ENCODE data around the gene PHLDA2. TPM values are rescaled to one million over a fixed set of nuclear protein-coding genes. Genes with fewer than 3 reads are reported as not detected.

Gene PHLDA2
- total and polyA plus RNA-seq, 3 experiments from 2014 or later: 1.3 to 2.9 (median 2.1) TPM

DNA sequence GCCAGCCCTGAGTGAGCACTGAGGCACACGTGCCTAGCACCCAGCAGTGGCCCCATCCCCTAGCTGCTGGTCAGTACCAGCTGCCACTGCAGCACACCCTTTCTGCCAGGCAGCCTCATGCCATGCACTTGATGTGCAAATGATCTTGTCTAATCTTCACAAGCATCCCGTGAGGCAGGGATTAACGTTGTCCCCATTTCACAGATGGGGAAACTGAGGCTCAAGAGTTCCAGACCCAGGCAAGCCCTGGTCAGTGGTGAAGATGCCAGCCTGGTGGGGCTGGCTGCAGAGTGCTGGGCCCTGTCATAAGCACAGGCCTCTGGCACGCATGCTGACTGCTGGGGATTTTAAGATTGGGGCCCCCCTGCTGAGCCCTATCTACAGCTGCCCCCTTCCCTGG lies 35.3 kb downstream of the PHLDA2 start:
- no peak overlapping the region for H3K4me3 ChIP-seq (ENCODE audit: low read length)
- peaks cover 39% of the 10 kb centered on the region for H3K4me1 ChIP-seq (ENCODE audit: insufficient read depth, low read length)
- DNase-seq: no peak
- Mint-ChIP-seq H3K4me3 (peak overlapping the region in 2 of 7 donors; percentile 53 to 80), H3K27me3 (no peaks in the 10 kb centered on the region), H3K4me1 (peaks cover 29 to 40% (median 30%) of the 10 kb centered on the region in 3 donors), H3K27ac (peak overlapping the region in 6 of 8 donors; percentile 29 to 91 (median 70)), H3K9me3 (no peaks in the 10 kb centered on the region), H3K36me3 (no peaks in the 10 kb centered on the region)
- ChIA-PET CTCF (interaction anchor here (1.3 to 14.2 kb wide), 7 partner anchors 8 to 473 kb away, joined by 5 to 345 read pairs (median 10); partner anchors contain the start of gene PHLDA2), POLR2A (no interaction called here)
- no peaks in the 10 kb centered on the region for H3K27me3 ChIP-seq (ENCODE audit: insufficient read depth, low read length, poor library complexity, severe bottlenecking)
- H3K9me3 ChIP-seq (ENCODE audit: low read length): no peaks in the 10 kb centered on the region
- H3K36me3 ChIP-seq (ENCODE audit: insufficient read depth, low read length): no peaks in the 10 kb centered on the region
- H3K27ac ChIP-seq (ENCODE audit: low read depth, low read length): no peak overlapping the region

DNA sequence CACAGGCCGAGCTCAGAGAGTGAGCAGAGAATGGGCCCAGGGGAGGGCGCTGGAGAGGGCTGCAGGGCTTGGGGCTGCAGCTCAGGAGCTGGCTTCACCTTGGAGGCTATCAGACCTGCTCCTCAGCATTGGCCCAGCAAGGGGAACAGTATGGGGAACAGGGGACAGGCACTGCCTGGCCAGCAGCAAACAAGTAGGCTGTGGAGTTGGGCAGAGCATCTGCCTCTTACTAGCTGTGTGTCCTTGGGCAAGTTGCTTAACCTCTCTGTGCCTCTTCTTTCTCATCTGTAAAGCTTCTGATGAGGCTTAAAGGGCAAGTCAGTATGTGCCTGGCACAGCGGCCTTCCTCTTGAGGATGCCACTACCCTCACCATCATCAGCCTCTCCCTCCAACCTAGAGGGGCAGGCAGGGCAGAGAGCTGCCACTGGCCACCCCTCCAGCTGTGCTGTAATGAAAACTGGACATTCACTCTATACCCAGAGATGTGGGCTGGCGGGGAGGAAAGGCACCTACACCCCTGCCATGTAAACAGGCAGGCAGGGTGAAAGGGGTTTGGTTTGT lies 36.2 kb downstream of the PHLDA2 start:
- Histone ChIP-seq H3K4me3 (ENCODE audit: low read length) (peak overlapping the region; percentile 63), H3K36me3 (ENCODE audit: insufficient read depth, low read length) (no peaks in the 10 kb centered on the region), H3K4me1 (ENCODE audit: insufficient read depth, low read length) (peaks cover 37% of the 10 kb centered on the region), H3K27ac (ENCODE audit: low read depth, low read length) (peak overlapping the region; percentile 71), H3K9me3 (ENCODE audit: low read length) (no peaks in the 10 kb centered on the region), H3K27me3 (ENCODE audit: insufficient read depth, low read length, poor library complexity, severe bottlenecking) (no peaks in the 10 kb centered on the region)
- H3K36me3 Mint-ChIP-seq: no peaks in the 10 kb centered on the region
- POLR2A ChIA-PET: interaction anchor here (0.5 to 2.4 kb wide), 5 partner anchors 9 to 493 kb away, joined by 3 to 13 read pairs (median 3); a partner anchor contains a TSS
- peak overlapping the region; percentile 62 to 91 (median 75) for H3K4me3 Mint-ChIP-seq
- no peaks in the 10 kb centered on the region for H3K9me3 Mint-ChIP-seq
- CTCF ChIA-PET: interaction anchor here (0.7 to 14.2 kb wide), 26 partner anchors 9 to 595 kb away, joined by 3 to 345 read pairs (median 4); partner anchors contain the start of gene PHLDA2
- peak overlapping the region; percentile 55 to 87 (median 82) for H3K27ac Mint-ChIP-seq
- peak in 3 of 5 donors; percentile 32 to 63 (median 35) for DNase-seq
- H3K27me3 Mint-ChIP-seq: no peaks in the 10 kb centered on the region
- H3K4me1 Mint-ChIP-seq: peaks cover 24 to 36% (median 25%) of the 10 kb centered on the region in 3 donors

DNA sequence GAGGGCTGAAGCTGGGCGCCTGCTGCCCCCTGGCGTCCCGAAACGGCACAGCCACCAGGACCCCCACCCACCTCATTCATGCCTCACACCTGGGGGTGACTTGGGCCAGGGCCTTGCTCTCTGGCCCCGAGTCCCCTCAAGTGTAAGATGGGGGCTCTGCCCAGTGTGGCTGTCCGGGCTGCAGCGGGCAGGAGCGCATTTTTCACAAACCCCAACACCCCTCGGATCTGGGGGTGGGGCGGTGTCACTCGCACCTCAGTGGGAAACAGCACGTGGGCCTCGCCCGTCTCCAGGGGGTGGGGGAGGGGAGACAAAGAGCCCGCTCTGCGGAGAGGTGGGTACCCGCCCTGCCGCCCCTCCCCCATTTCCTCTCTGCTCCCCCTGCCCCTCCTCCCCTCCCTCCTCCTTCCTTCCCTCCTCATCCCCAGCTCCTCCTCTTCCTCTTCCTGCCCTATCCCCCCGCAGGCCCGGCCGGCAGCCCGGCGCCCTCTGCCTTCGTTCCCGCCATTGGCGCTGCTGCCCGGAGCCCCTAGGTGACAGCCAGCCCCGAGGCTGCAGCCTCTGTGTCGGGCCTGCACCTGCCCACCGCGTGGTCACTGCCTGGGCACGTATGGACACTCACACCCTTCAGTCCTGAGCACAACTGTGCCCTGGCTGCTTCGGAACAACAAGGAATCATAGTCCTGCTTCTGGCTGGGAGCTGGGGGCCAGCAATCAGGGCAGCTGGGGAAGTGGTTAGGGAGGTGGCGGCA lies 36.8 kb downstream of the PHLDA2 start:
- CTCF ChIA-PET: interaction anchor here (0.7 to 14.2 kb wide), 26 partner anchors 9 to 594 kb away, joined by 3 to 345 read pairs (median 4); partner anchors contain the start of gene PHLDA2
- POLR2A ChIA-PET: interaction anchor here (0.5 to 2.4 kb wide), 6 partner anchors 10 to 492 kb away, joined by 3 to 13 read pairs (median 4); a partner anchor contains a TSS
- peak; percentile 38 to 73 (median 46) for DNase-seq
- Mint-ChIP-seq H3K9me3 (no peaks in the 10 kb centered on the region), H3K4me3 (peak overlapping the region; percentile 62 to 91 (median 75)), H3K4me1 (peaks cover 20 to 35% (median 24%) of the 10 kb centered on the region in 3 donors), H3K27ac (peak overlapping the region; percentile 55 to 91 (median 82)), H3K27me3 (no peaks in the 10 kb centered on the region), H3K36me3 (no peaks in the 10 kb centered on the region)
- Histone ChIP-seq H3K27ac (ENCODE audit: low read depth, low read length) (peak overlapping the region; percentile 71), H3K4me3 (ENCODE audit: low read length) (peak overlapping the region; percentile 63), H3K27me3 (ENCODE audit: insufficient read depth, low read length, poor library complexity, severe bottlenecking) (no peaks in the 10 kb centered on the region), H3K9me3 (ENCODE audit: low read length) (no peaks in the 10 kb centered on the region), H3K36me3 (ENCODE audit: insufficient read depth, low read length) (no peaks in the 10 kb centered on the region), H3K4me1 (ENCODE audit: insufficient read depth, low read length) (peaks cover 31% of the 10 kb centered on the region)

DNA sequence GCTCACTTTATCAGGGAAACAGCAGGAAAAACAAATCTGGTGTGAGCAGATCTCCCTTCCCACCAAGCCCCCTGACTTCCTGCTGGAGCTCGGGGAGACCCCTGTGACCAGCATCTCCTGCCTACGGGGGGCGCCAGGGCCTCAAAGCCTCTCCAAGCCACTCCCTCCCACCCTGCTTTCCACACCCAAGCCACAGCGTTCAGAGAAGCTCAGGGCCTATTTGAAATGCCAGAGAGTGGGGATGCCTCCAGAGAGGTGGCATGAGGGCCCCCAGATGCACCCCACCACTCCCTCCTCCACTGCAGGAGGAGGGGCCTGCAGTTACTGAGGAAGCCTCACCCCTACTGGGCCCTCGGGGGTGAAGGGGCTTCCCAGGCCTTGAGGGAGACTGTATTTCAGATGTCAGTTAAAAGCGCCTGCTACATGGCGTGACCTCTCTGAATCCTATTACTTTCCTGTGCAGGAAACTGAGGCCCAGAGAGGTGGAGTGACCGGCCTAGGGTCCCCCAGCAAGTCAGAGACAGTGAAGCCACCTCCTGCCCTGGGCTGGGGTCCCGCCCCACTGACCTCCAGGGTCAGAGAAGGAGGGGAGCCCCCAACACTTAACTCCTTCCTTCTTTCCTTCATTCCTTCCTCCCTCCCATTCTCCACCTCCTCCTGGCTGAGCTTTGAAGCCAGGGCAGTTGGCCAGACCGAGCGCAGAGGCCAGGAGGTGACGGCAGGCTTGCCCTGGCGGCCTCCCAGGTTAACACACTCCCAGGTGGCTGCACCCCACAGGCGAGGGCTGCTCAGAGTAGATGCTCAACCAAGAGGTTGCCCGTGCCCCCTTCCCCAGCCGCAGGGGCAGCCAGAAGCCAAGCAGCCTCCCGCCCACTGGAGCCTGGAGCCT lies 37.6 kb downstream of the PHLDA2 start:
- Mint-ChIP-seq H3K27me3 (no peaks in the 10 kb centered on the region), H3K36me3 (no peaks in the 10 kb centered on the region), H3K4me3 (peak overlapping the region; percentile 45 to 91 (median 73)), H3K9me3 (no peaks in the 10 kb centered on the region), H3K27ac (peak overlapping the region in 6 of 8 donors; percentile 17 to 91 (median 79)), H3K4me1 (peaks cover 21 to 42% (median 33%) of the 10 kb centered on the region in 3 donors)
- H3K27me3 ChIP-seq (ENCODE audit: insufficient read depth, low read length, poor library complexity, severe bottlenecking): no peaks in the 10 kb centered on the region
- CTCF ChIA-PET: interaction anchor here (0.8 to 14.2 kb wide), 18 partner anchors 8 to 587 kb away, joined by 3 to 345 read pairs (median 6); partner anchors contain the start of gene PHLDA2
- POLR2A ChIA-PET: interaction anchor here (1.3 to 2.4 kb wide), 4 partner anchors 11 to 424 kb away, joined by 3 to 13 read pairs (median 5); a partner anchor contains a TSS
- H3K9me3 ChIP-seq (ENCODE audit: low read length): no peaks in the 10 kb centered on the region
- H3K4me1 ChIP-seq (ENCODE audit: insufficient read depth, low read length): peaks cover 34% of the 10 kb centered on the region
- H3K4me3 ChIP-seq (ENCODE audit: low read length): peak overlapping the region; percentile 63
- no peak for DNase-seq
- peak overlapping the region; percentile 71 for H3K27ac ChIP-seq (ENCODE audit: low read depth, low read length)
- H3K36me3 ChIP-seq (ENCODE audit: insufficient read depth, low read length): no peaks in the 10 kb centered on the region

DNA sequence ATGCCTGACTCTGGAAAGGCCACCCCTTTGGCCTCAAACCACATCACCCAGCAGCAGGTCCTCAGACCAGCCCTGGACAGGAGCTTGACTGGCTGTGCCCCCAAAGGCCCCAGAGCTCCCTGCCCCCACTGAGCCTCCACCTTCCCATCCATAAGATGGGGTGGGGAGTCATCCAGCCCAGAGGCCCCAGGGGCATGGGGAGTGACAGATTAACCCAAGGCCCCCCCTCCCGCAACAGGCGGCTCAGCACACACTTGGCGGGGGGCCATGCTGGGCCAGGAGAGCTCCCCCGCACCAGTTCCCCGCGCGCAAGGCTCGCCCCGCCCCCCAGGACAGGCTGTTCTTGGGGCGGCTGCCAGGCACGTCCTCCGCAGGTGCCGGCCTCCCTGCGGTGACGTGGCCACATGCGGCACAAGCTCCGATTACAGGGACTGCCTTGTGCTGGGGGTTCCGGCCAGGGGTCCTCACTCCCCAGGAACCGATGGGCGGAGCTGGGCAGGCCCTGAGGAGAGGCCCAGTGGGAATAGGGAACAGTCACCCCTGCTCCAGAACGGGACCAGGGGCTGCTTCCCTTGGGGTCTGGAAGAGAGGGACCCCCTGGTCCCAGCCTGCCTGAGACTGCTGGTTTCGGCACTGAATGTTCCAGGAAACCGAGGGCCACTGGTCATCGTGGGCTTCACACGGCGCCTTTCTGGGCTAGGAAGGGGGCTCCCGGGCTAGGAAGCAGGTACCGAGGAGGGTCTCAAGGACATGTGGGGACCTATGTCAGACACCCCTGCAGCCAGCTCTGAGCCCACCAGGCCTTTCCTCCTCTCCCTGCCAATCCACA lies 38.5 kb downstream of the PHLDA2 start:
- no peaks in the 10 kb centered on the region for H3K36me3 Mint-ChIP-seq
- peak overlapping the region in 1 of 8 donors; percentile 90 for H3K27ac Mint-ChIP-seq
- H3K4me3 ChIP-seq (ENCODE audit: low read length): no peak overlapping the region
- no peaks in the 10 kb centered on the region for H3K9me3 Mint-ChIP-seq
- H3K27ac ChIP-seq (ENCODE audit: low read depth, low read length): peak overlapping the region; percentile 71
- no peak for DNase-seq
- H3K4me1 ChIP-seq (ENCODE audit: insufficient read depth, low read length): peaks cover 38% of the 10 kb centered on the region
- H3K4me3 Mint-ChIP-seq: peak overlapping the region in 1 of 7 donors; percentile 27
- no peaks in the 10 kb centered on the region for H3K27me3 ChIP-seq (ENCODE audit: insufficient read depth, low read length, poor library complexity, severe bottlenecking)
- peaks cover 21 to 42% (median 34%) of the 10 kb centered on the region in 3 donors for H3K4me1 Mint-ChIP-seq
- ChIA-PET POLR2A (no interaction called here), CTCF (interaction anchor here (1.0 to 14.2 kb wide), 8 partner anchors 33 to 470 kb away, joined by 3 to 345 read pairs (median 8); partner anchors contain the start of gene PHLDA2)
- no peaks in the 10 kb centered on the region for H3K27me3 Mint-ChIP-seq
- no peaks in the 10 kb centered on the region for H3K36me3 ChIP-seq (ENCODE audit: insufficient read depth, low read length)
- H3K9me3 ChIP-seq (ENCODE audit: low read length): no peaks in the 10 kb centered on the region

DNA sequence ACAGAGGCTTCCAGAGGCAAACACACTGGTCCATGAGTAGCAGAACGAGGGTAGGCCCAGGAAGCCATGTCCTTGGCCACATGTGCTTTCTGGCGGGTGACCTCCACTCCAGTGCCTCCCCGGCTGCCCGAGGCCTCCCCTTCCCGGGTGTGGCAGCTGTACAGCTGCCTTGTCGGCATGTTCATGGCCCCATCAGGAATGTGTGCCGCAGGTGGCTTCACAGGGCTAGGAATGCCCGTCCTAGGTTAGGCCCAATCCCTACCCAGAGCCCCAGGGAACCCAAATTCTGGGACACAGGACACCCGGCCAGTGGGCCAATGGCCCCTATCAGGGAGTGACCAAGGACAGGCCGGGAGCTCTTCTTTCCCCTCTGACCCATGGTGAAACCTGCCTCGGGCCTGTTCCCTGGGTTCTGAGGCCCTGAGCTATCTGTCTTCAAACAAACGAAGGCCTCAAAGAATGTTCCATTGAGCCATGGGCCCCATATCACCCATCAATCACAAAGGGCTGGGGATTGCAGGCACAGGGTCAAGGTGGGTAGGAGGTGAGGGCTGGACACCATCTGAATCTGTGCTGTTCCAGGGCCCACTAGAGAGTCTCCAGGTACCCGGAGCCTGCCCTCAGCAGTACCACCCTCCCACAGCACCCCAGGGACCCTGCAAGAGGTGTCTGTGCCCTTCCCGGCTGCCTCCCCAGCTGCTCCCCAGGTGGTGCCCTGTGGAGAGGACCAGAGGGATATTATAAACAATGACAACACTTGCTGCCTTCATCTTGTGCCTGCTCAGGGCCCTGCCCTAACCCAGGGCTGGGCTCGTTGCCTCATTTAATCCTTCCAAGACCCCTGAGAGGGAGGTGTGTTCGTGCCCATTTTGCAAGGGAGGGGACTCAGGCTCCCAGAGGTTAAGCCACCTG lies 39.6 kb downstream of the PHLDA2 start:
- Mint-ChIP-seq H3K9me3 (no peaks in the 10 kb centered on the region), H3K27ac (peak overlapping the region in 4 of 8 donors; percentile 15 to 90 (median 40)), H3K4me1 (peaks cover 21 to 47% (median 34%) of the 10 kb centered on the region in 3 donors), H3K4me3 (no peak overlapping the region), H3K36me3 (peaks cover 0 to 1% (median 0%) of the 10 kb centered on the region in 3 donors), H3K27me3 (no peaks in the 10 kb centered on the region)
- ChIA-PET CTCF (interaction anchor here (0.7 to 14.2 kb wide), 10 partner anchors 9 to 469 kb away, joined by 3 to 345 read pairs (median 11); a partner anchor contains a TSS), POLR2A (no interaction called here)
- H3K36me3 ChIP-seq (ENCODE audit: insufficient read depth, low read length): no peaks in the 10 kb centered on the region
- peaks cover 38% of the 10 kb centered on the region for H3K4me1 ChIP-seq (ENCODE audit: insufficient read depth, low read length)
- no peaks in the 10 kb centered on the region for H3K27me3 ChIP-seq (ENCODE audit: insufficient read depth, low read length, poor library complexity, severe bottlenecking)
- H3K27ac ChIP-seq (ENCODE audit: low read depth, low read length): no peak overlapping the region
- DNase-seq: no peak
- H3K4me3 ChIP-seq (ENCODE audit: low read length): no peak overlapping the region
- H3K9me3 ChIP-seq (ENCODE audit: low read length): no peaks in the 10 kb centered on the region
